Ectodermal cell (in vitro differentiated cells): ENCODE measurements around the gene IPO4.

Experiments
- H3K27ac ChIP-seq: 2 replicates; pipeline ENCODE4 v1.7.0; 2013; ENCODE audit warnings: mild to moderate bottlenecking, low read depth, low read length; ENCODE audit not compliant: insufficient read depth, poor library complexity, severe bottlenecking
- H3K27me3 ChIP-seq: 2 replicates; pipeline ENCODE4 v1.7.0; 2013; ENCODE audit warnings: mild to moderate bottlenecking, low read length; ENCODE audit not compliant: insufficient read depth, control insufficient read depth, poor library complexity, severe bottlenecking
- H3K36me3 ChIP-seq: one replicate; pipeline ENCODE4 v1.7.0; 2013; ENCODE audit warnings: low read length; ENCODE audit not compliant: control insufficient read depth, insufficient read depth
- H3K4me1 ChIP-seq: one replicate; pipeline ENCODE4 v1.7.0; 2013; ENCODE audit warnings: low read length; ENCODE audit not compliant: control insufficient read depth, insufficient read depth
- H3K4me3 ChIP-seq: 2 replicates; pipeline ENCODE4 v1.7.0; 2013; ENCODE audit warnings: low read depth, low read length, control low read depth; ENCODE audit not compliant: insufficient read depth
- H3K9me3 ChIP-seq: 2 replicates; pipeline ENCODE4 v1.7.0; 2013; ENCODE audit warnings: mild to moderate bottlenecking, low read length, moderate library complexity; ENCODE audit not compliant: control insufficient read depth
- WGBS, 2 experiments: methylation state at CpG; one replicate each; pipeline ENCODE4 v1.1.7; 2013; ENCODE audit warnings: missing lambda C conversion rate in 2 of 2; 5-methylcytosine and 5-hydroxymethylcytosine counted together

IPO4 gene

DNA sequence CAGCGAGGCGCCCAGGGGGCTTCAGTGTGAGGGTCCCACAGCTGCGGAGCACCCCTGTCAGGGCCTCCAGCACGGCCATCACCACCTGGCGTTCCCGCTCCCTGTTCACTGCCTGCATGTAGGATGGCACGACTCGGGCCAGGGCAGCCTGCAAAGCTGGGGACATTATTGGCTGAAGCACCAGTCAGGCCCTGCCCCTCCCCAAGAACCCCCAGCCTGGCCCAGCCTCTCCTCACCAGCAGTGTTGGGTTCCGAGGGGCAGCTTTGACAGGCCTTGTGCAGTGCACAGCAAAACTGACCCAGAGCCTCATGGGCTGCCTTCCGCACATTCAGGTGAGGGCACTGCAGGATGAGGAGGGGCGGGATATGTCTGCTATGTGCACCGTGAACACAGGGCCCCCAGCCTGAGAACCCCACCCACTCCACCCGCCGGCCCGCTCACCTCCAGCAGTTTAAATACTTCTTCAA is 5.6 kb downstream of the IPO4 start:
- Histone ChIP-seq H3K4me1 (peaks cover 7% of the 10 kb centered on the region), H3K9me3 (no peaks in the 10 kb centered on the region), H3K27me3 (no peaks in the 10 kb centered on the region), H3K36me3 (peaks cover 34% of the 10 kb centered on the region), H3K27ac (no peak overlapping the region), H3K4me3 (no peak overlapping the region)
- 92 to 95% methylated on average over 15 of the region's 15 CpGs for WGBS, 2 experiments

DNA sequence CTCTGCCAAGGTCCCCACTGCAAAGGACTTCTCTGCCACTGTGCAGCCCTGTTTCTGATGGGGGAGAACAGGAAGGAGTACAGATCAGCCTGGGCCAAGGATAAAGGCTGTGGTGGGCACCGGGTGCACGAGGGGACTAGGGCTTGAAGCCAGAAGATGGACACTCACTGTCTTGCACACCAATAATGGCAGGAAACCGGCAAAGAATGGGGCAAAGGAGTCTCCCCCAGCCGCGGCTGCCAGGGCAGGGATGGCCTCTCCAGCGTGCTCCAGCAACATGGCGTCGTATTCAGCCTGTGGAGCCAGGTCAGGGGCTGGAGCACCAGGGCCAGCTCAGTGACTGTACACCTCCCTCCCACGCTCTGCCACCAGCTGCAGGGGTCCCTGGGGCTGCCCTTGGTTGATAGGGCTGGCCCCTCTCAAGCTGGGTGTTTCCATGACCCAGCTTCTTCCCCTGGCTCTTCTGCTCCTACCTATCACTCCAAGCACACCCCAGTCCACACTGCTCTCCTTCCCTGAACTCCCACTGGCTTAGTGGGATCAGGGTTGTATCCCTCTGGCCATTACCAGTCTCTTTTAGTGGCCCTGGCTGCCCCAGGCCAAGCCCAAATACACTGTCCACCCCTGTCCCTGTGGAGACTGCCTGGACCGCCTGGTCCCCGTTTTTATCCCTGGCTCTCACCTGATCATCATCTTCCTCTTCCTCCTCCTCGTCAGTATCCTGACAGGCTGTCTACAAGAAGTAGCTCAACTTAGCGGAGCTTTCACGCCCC is 6.3 kb downstream of the IPO4 start:
- Histone ChIP-seq H3K4me1 (no peaks in the 10 kb centered on the region), H3K27ac (no peak overlapping the region), H3K4me3 (no peak overlapping the region), H3K9me3 (no peaks in the 10 kb centered on the region), H3K36me3 (peaks cover 37% of the 10 kb centered on the region), H3K27me3 (no peaks in the 10 kb centered on the region)
- WGBS, 2 experiments: 94 to 95% methylated on average over 14 of the region's 14 CpGs

DNA sequence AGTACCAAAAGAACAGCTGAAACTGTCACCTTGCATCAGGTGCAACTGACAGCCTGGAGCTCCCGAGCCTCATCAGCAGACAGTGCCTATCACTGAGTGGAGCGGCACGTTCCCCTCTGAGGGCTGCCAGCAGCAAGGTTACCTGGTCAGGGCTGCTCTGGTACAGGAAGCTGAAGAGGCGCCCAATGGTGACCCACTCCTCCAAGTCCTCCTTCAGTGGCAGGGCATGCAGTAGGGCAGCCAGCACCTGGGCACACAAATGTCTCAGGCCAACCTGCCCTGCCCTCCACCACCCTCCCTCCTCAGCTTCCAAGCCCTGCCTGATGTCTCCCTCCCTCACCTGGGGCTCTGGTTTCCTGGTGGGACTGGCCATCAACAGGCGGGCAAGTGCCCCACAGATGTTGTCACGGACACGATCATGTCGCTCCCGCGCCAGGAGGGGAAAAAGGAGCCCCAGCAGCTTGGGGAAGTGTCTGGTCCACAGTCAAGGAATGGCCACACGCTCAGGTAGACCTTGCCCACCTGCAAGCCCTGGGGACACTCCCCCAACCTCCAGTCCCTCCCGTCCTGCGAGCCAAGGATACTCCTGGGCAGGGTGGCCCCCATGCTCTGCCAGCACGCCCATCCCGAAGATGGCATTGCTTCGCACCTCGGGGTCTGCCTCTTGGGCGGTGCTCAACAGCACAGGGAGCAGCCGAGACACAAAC is 7.1 kb downstream of the IPO4 start:
- no peaks in the 10 kb centered on the region for H3K27me3 ChIP-seq
- no peak overlapping the region for H3K27ac ChIP-seq
- H3K36me3 ChIP-seq: peaks cover 30% of the 10 kb centered on the region
- no peaks in the 10 kb centered on the region for H3K9me3 ChIP-seq
- 94 to 96% methylated on average over 19 of the region's 19 CpGs for WGBS, 2 experiments
- H3K4me1 ChIP-seq: no peaks in the 10 kb centered on the region
- H3K4me3 ChIP-seq: no peak overlapping the region

DNA sequence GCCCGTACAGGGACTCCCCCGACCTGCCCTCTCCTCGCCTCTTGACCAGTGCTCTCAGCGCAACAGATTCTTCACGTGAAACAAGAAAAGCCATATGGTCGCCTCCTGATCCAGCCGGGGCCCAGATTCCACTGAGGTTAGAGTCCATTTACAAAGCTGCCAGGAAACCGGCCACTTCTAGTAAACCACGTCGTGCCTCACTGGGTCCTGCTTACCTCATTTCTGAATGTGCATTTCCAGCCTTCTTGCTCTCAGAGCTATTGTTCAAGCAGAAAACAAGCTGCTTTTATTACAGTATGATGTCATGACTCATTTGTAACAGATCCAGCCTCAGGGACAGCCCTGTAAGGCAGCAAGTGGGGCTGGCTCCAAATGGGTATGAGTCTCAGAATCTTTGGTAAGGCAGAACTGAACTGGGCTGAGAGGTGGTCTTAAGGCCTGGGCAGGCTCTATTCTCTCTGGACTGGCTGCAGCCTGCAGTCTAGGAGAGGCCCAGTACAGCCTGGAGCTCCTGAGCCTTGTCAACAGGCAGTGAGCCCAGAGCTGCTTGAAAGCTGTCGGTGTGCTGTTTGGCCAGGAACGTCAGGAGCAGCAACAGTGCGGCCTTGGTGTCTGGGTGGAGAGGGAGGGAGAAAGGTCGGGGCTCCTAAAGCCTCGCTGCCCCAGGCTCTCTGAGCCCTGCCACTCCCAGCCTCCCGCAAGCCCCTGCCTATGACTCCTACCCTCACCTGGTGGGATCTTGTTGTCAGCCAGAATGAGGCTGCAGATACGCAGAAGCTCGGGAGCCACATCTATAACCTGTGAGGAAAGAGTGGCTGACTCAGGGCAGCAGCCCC is 8.4 kb downstream of the IPO4 start:
- Histone ChIP-seq H3K27me3 (no peaks in the 10 kb centered on the region), H3K4me3 (no peak overlapping the region), H3K9me3 (no peaks in the 10 kb centered on the region), H3K27ac (no peak overlapping the region), H3K4me1 (no peaks in the 10 kb centered on the region), H3K36me3 (peaks cover 21% of the 10 kb centered on the region)
- WGBS, 2 experiments: 93 to 95% methylated on average over 18 of the region's 18 CpGs

DNA sequence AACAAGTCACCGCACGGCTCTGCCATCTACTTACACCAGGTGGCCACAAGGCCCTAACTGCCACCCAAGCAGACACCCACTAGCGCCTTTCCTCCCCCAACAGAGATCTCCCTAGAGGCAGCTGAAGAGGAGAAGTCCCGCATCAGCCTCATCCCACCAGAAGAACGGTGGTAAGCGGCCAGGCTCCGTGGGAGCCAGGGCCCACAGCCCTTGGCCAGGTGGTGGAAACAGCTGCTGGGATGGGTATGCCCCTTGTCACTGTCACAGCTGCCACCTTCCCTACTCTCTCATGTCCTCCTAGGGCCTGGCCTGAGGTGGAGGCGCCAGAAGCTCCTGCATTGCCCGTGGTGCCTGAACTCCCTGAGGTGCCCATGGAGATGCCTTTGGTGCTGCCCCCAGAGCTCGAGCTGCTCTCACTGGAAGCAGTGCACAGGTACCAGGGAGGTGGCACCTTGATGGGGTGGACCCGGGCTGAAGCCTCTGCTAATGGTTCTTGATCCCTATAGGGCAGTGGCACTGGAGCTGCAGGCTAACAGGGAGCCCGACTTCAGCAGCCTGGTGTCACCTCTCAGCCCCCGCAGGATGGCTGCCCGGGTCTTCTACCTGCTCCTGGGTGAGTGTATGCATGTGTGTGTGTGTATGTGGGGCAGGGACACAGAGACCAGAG is 9.2 kb downstream of the IPO4 start:
- Histone ChIP-seq H3K4me1 (no peaks in the 10 kb centered on the region), H3K4me3 (no peak overlapping the region), H3K9me3 (no peaks in the 10 kb centered on the region), H3K36me3 (peaks cover 21% of the 10 kb centered on the region), H3K27ac (no peak overlapping the region), H3K27me3 (no peaks in the 10 kb centered on the region)
- 93 to 94% methylated on average over 14 of the region's 14 CpGs for WGBS, 2 experiments

DNA sequence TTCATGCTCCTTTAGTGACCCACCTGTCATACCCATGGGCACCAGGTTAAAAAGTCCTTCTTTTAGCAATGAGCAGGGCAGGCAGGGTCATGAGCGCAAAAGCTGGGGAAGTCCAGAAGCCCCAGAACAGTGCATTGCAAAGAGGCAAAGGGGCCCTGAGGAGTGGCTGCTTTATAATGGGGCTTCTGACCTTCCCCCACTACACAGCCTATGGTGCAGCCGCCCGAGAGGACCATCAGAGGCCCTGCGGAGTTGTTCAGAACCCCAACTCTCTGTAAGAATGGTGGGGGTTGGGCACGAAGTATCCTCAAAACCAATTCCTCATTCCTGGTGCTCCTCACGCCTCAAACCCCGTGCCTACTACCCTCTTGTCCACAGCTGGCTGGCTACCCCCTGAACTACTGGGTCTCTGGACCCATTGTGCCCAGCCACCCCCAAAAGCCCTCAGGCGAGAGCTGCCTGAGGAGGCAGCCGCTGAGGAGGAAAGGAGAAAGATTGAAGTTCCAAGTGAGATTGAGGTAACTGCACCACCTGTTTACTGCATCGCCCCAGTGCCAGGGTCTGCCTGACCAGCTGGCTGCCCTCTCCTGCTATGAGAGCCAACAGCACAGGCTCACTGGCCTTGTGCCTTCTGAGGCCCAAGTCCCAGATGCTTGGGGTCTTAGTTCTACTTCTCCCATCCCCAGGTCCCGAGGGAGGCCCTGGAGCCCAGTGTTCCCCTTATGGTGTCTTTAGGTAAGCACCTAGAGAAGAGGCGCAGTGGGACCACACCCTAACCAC is 10.0 kb downstream of the IPO4 start:
- no peaks in the 10 kb centered on the region for H3K4me1 ChIP-seq
- H3K27ac ChIP-seq: no peak overlapping the region
- peaks cover 21% of the 10 kb centered on the region for H3K36me3 ChIP-seq
- 91 to 95% methylated on average over 12 of the region's 12 CpGs for WGBS, 2 experiments
- no peaks in the 10 kb centered on the region for H3K27me3 ChIP-seq
- H3K9me3 ChIP-seq: no peaks in the 10 kb centered on the region
- H3K4me3 ChIP-seq: no peak overlapping the region

DNA sequence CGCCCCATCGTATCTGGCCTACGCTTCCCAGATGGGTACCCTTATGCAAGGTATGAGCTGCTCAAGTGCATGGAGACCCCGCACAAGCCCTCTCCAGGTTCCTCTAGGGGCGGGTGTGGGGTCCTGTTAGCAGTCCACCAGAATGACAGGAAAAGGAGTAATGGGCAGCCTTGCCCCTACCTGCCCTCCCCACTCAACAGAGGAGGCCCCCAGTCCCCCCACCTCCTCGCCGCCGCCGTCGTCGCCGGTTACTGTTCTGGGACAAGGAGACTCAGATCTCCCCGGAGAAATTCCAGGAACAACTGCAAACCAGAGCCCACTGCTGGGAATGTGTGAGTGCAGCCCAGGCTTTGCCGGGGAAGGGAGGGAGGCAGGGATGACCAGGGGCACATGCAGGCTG is 10.7 kb downstream of the IPO4 start:
- Histone ChIP-seq H3K27ac (no peak overlapping the region), H3K4me1 (peaks cover under 1% of the 10 kb centered on the region), H3K36me3 (peaks cover 21% of the 10 kb centered on the region), H3K4me3 (no peak overlapping the region), H3K9me3 (no peaks in the 10 kb centered on the region), H3K27me3 (no peaks in the 10 kb centered on the region)
- WGBS, 2 experiments: 95 to 96% methylated on average over 14 of the region's 14 CpGs

DNA sequence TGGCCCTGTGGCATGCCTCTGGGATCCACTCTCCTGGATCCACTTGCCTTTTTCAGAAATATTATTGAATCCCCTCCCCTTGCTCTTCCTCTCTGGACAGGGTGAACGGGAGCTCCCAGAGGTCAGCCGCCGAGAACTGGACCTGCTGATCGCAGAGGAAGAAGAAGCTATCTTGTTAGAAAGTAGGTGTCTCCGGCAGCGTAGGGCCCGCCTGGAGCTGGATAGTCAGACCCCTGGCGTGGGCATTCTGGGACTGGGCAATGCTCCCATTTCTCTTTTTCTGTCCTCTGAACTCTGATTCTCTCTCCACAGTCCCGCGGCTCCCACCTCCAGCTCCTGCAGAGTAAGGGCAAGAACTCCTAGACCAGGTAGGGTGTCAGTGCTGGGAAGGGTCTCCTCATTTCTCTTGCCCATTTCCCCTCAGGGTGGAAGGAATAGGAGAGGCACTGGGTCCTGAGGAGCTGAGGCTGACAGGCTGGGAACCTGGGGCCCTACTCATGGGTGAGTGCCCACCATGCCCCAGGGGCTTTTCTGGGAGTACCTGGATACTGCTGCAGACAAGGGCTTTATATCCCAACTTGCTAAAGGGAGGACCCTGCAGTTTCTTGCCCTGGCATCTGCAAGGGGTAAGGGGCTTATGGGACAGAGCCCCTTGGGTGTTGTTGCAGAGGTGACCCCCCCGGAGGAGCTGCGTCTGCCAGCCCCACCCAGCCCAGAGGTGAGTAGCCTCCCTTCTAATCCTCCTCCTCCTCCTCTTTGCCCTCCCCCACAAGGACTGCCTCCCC is 11.4 kb downstream of the IPO4 start:
- Histone ChIP-seq H3K9me3 (no peaks in the 10 kb centered on the region), H3K4me3 (no peak overlapping the region), H3K27me3 (no peaks in the 10 kb centered on the region), H3K27ac (no peak overlapping the region), H3K4me1 (peaks cover 6% of the 10 kb centered on the region), H3K36me3 (peaks cover 21% of the 10 kb centered on the region)
- WGBS, 2 experiments: 89 to 94% methylated on average over 12 of the region's 12 CpGs

DNA sequence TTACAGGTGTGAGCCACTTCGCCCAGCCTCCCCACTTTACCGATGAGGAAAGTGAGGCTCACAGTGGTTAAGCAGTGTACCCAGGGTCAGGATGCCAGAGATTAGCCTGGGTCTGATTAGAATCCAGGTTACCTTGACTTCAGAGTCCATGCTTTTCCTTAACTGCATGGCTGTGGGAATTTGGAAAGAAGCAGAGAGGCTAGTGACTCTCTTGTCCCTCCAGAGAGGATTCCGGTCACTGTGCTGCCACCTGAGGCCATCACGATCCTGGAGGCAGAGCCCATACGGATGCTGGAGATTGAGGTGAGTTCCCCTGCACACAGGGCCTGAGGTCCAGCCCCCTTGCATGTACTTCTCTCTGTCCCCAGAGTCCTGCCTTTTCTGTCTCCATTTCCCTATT is 12.0 kb downstream of the IPO4 start:
- peaks cover 19% of the 10 kb centered on the region for H3K36me3 ChIP-seq
- no peak overlapping the region for H3K4me3 ChIP-seq
- no peaks in the 10 kb centered on the region for H3K27me3 ChIP-seq
- WGBS, 2 experiments: 93 to 94% methylated on average over 5 of the region's 5 CpGs
- H3K9me3 ChIP-seq: no peaks in the 10 kb centered on the region
- peaks cover 6% of the 10 kb centered on the region for H3K4me1 ChIP-seq
- H3K27ac ChIP-seq: no peak overlapping the region
